DOHH2 (cell line): ENCODE measurements around the gene TERT.

ENCODE experiments used
- H3F3A ChIP-seq: fragments of 200-600 bp; sonication (generic), shearing (Covaris generic); 2 replicates; pipeline ENCODE4 v1.6.0; 2016; ENCODE audit warnings: antibody characterized with exemption, mild to moderate bottlenecking; ENCODE audit not compliant: control insufficient read depth, insufficient read depth
- H3K27ac ChIP-seq: fragments of 200-600 bp; sonication (generic); 2 replicates; pipeline ENCODE4 v1.5.1; 2014; ENCODE audit warnings: low read depth, mild to moderate bottlenecking, low read length, moderate library complexity
- H3K27me3 ChIP-seq: fragments of 200-600 bp; sonication (generic); 2 replicates; pipeline ENCODE4 v1.6.1; 2014; ENCODE audit warnings: mild to moderate bottlenecking, low read length, mixed read lengths; ENCODE audit not compliant: control insufficient read depth
- H3K36me3 ChIP-seq: fragments of 200-600 bp; sonication (generic); 2 replicates; pipeline ENCODE4 v1.6.1; 2014; ENCODE audit warnings: mild to moderate bottlenecking, low read length, moderate library complexity, mixed read lengths; ENCODE audit not compliant: control insufficient read depth
- H3K4me1 ChIP-seq: fragments of 200-600 bp; sonication (generic); 2 replicates; pipeline ENCODE4 v1.6.1; 2014; ENCODE audit warnings: mild to moderate bottlenecking, low read length, mixed read lengths; ENCODE audit not compliant: control insufficient read depth
- H3K4me2 ChIP-seq: fragments of 200-600 bp; sonication (generic); 2 replicates; pipeline ENCODE4 v1.6.0; 2014; ENCODE audit warnings: mild to moderate bottlenecking, low read length, moderate library complexity
- H3K4me3 ChIP-seq: fragments of 200-600 bp; sonication (generic); 2 replicates; pipeline ENCODE4 v1.5.1; 2014; ENCODE audit warnings: mild to moderate bottlenecking, low read length, mixed read lengths
- H3K79me2 ChIP-seq: fragments of 200-600 bp; sonication (generic); 2 replicates; pipeline ENCODE4 v1.6.1; 2014; ENCODE audit warnings: mild to moderate bottlenecking, low read length, mixed read lengths; ENCODE audit not compliant: control insufficient read depth
- H3K9me2 ChIP-seq: fragments of 200-600 bp; sonication (generic); replicated peaks from 2 replicates; pipeline ENCODE4 v1.6.1; 2014; ENCODE audit warnings: mild to moderate bottlenecking, low read length, mixed read lengths; ENCODE audit not compliant: control insufficient read depth
- H3K9me3 ChIP-seq: fragments of 200-600 bp; sonication (generic); 2 replicates; pipeline ENCODE4 v1.6.1; 2014; ENCODE audit warnings: antibody characterized with exemption, low read length, mixed read lengths; ENCODE audit not compliant: control insufficient read depth, insufficient read depth
- H4K20me1 ChIP-seq: fragments of 200-600 bp; sonication (generic); 2 replicates; pipeline ENCODE4 v1.6.0; 2014; ENCODE audit warnings: low read depth, mild to moderate bottlenecking, antibody characterized with exemption, low read length, moderate library complexity; ENCODE audit not compliant: control insufficient read depth, insufficient read depth
- EZH2phosphoT487 ChIP-seq: fragments of 200-600 bp; sonication (generic); IDR thresholded peaks from 2 replicates; pipeline ENCODE4 v1.6.1; 2017; ENCODE audit warnings: borderline replicate concordance, mild to moderate bottlenecking, antibody characterized with exemption, low read length, moderate library complexity, mixed read lengths
- TF ChIP-seq, protein P1 (sequence below): fragments of 200-600 bp; sonication (generic); IDR thresholded peaks from one replicate; pipeline ENCODE4 v1.5.1; 2014; ENCODE audit warnings: antibody characterized with exemption, mild to moderate bottlenecking, low read depth, low read length; ENCODE audit not compliant: poor library complexity, severe bottlenecking

Gene TERT

DNA sequence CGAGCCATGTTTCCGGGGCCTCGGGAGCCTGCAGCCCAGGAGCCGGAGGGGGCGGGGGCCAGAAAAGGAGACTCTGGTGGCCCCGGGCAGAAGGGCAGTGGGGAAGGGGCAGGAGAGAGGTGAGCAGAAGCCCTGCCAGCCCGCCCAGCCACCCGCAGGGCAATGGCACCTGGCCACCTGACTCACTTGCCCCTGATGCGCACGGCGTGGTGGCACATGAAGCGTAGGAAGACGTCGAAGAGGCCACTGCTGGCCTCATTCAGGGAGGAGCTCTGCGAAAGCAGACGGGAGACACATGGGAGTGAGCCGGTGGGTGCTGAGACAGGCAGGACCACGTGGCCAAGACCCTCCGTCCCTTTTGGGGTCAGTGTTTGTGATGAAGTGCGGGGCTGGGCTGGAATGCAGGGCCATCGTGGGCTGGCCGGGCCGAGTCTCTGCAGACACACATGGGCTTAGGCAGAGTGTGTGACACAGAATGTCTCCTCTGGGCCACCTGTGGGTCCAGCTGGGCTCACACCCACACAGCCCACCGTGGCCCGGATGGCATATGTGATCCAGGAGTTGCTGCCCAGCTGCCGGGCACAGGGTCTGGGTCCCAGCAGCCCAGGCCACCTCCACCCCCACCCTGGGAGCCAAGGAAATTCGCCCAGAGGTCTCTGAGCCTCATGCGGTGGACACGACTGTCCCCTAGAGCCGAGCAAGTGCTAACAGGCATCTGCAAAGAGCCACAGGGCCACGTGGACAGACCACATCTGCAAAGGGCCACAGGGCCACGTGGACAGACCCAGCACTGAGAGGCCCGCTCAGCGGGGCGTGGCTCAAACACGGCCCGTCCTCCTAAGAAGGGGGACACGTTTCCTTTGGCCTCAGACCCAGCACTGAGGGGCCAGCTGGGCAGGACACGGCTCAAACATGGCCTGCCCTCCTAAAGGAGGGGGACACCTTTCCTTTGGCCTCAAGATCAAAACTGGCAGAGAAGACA is 23.6 kb downstream of the TERT start:
- Histone ChIP-seq H3K27me3 (no peaks in the 10 kb centered on the region), H3K36me3 (peaks cover 62% of the 10 kb centered on the region), H3F3A (no peaks in the 10 kb centered on the region), H3K79me2 (peaks cover 25% of the 10 kb centered on the region), H3K9me2 (no peaks in the 10 kb centered on the region), H3K4me1 (no peaks in the 10 kb centered on the region), H4K20me1 (0 out of 2 replicates have a peak, but pooled peaks cover 3% of the 10 kb centered on the region), H3K27ac (no peak overlapping the region), H3K9me3 (no peaks in the 10 kb centered on the region), H3K4me3 (no peak overlapping the region), H3K4me2 (no peak overlapping the region)
- TF ChIP-seq, protein P1, sequence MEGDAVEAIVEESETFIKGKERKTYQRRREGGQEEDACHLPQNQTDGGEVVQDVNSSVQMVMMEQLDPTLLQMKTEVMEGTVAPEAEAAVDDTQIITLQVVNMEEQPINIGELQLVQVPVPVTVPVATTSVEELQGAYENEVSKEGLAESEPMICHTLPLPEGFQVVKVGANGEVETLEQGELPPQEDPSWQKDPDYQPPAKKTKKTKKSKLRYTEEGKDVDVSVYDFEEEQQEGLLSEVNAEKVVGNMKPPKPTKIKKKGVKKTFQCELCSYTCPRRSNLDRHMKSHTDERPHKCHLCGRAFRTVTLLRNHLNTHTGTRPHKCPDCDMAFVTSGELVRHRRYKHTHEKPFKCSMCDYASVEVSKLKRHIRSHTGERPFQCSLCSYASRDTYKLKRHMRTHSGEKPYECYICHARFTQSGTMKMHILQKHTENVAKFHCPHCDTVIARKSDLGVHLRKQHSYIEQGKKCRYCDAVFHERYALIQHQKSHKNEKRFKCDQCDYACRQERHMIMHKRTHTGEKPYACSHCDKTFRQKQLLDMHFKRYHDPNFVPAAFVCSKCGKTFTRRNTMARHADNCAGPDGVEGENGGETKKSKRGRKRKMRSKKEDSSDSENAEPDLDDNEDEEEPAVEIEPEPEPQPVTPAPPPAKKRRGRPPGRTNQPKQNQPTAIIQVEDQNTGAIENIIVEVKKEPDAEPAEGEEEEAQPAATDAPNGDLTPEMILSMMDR, result no peak
- no peak for TF ChIP-seq EZH2phosphoT487

DNA sequence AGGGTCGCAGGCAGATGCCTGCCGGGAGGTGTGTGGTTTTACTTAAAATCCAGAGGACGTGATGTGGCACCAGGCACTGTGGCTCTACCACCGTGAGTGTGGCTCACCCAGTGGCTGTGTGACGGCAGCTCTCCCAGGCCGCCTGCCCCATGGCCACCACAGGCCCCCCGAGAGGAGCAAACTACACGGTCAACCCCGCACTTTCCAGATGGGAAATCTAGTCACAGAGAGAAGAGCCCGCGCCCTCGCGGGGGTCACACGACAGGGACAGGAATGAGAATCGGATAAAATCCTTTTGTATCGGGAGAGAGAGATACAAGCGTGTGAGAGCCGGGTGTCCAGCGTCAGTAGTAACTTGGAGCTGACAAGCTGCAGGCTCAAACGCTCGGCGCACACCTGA is 24.4 kb downstream of the TERT start:
- Histone ChIP-seq H3K36me3 (peaks cover 69% of the 10 kb centered on the region), H3K4me2 (no peak overlapping the region)
- TF ChIP-seq EZH2phosphoT487, result no peak
- TF ChIP-seq, protein P1, result no peak

GRCh38 chr5:1268666-1269065 is 26.2 kb downstream of the TERT start:
- Histone ChIP-seq H3K27me3 (no peaks in the 10 kb centered on the region), H3K79me2 (peaks cover 1% of the 10 kb centered on the region), H3K9me3 (no peaks in the 10 kb centered on the region), H3F3A (no peaks in the 10 kb centered on the region), H3K36me3 (peaks cover 69% of the 10 kb centered on the region), H3K4me3 (no peak overlapping the region), H3K4me2 (no peak overlapping the region), H3K4me1 (no peaks in the 10 kb centered on the region), H4K20me1 (no peaks in the 10 kb centered on the region), H3K9me2 (no peaks in the 10 kb centered on the region), H3K27ac (no peak overlapping the region)
- TF ChIP-seq, protein P1, result no peak

More for the DNA sequence above, 24.4 kb downstream of the TERT start:
- no peak overlapping the region for H3K4me3 ChIP-seq
- no peaks in the 10 kb centered on the region for H3K27me3 ChIP-seq
- H3K9me3 ChIP-seq, result no peaks in the 10 kb centered on the region
- H3K9me2 ChIP-seq, result no peaks in the 10 kb centered on the region
- H3K79me2 ChIP-seq, result peaks cover 19% of the 10 kb centered on the region
- 0 out of 2 replicates have a peak, but pooled peaks cover 3% of the 10 kb centered on the region for H4K20me1 ChIP-seq
- H3F3A ChIP-seq, result no peaks in the 10 kb centered on the region
- H3K27ac ChIP-seq, result no peak overlapping the region
- no peaks in the 10 kb centered on the region for H3K4me1 ChIP-seq
